Germinal center (tissue), 1 donor: ENCODE measurements around the gene KCNIP3.
"Not testable (repeated sequence)": the region's sequence is repeated elsewhere in the genome, so short reads cannot be mapped to it uniquely, and the experiment has no call there.

Experiments
- DNase-seq: peaks from one replicate; pipeline ENCODE4 v3.0.0; 2012; ENCODE audit warnings: mixed read lengths, low spot score

Gene KCNIP3

DNA sequence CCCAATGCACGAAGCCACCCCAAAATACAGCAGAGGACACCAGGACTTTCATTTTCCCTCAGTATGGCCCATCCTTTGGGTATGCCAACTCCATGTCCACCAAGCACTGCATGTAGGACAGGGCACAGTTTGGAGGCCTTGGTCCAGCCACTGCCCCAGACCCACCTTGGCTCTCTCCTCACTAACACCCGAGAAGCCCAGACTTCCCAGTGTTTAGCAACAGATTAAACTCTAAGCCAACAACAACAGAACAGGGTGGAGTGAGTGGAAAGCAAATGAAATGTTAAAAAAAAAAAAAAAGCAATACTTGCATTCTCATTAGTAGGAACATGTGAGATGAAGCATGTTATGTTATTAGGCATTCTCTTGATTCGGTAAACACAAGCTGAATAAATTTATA lies 118.0 kb downstream of the KCNIP3 start:
- not testable (repeated sequence) for DNase-seq

- not testable (repeated sequence) for DNase-seq
Observed at GRCh38 chr2:95415561-95415960, 118.4 kb downstream of the KCNIP3 start.

GRCh38 chr2:95427196-95427867 lies 130.2 kb downstream of the KCNIP3 start:
- DNase-seq = not testable (repeated sequence)

- DNase-seq = not testable (repeated sequence)
Observed at GRCh38 chr2:95429748-95430467, 132.8 kb downstream of the KCNIP3 start.

GRCh38 chr2:95433373-95433772 lies 136.2 kb downstream of the KCNIP3 start:
- DNase-seq = not testable (repeated sequence)

- not testable (repeated sequence) for DNase-seq
Observed at GRCh38 chr2:95433973-95434372, 136.8 kb downstream of the KCNIP3 start.

- not testable (repeated sequence) for DNase-seq
Observed at GRCh38 chr2:95434507-95435076, 137.4 kb downstream of the KCNIP3 start.

GRCh38 chr2:95435162-95435871 lies 138.2 kb downstream of the KCNIP3 start:
- not testable (repeated sequence) for DNase-seq
